DOHH2 (cell line): ENCODE data around the gene MTA2.

Source experiments
- H3F3A ChIP-seq: fragments of 200-600 bp; sonication (generic), shearing (Covaris generic); 2 replicates; pipeline ENCODE4 v1.6.0; 2016; ENCODE audit warnings: antibody characterized with exemption, mild to moderate bottlenecking; ENCODE audit not compliant: control insufficient read depth, insufficient read depth
- H3K27ac ChIP-seq: fragments of 200-600 bp; sonication (generic); 2 replicates; pipeline ENCODE4 v1.5.1; 2014; ENCODE audit warnings: low read depth, mild to moderate bottlenecking, low read length, moderate library complexity
- H3K27me3 ChIP-seq: fragments of 200-600 bp; sonication (generic); 2 replicates; pipeline ENCODE4 v1.6.1; 2014; ENCODE audit warnings: mild to moderate bottlenecking, low read length, mixed read lengths; ENCODE audit not compliant: control insufficient read depth
- H3K36me3 ChIP-seq: fragments of 200-600 bp; sonication (generic); 2 replicates; pipeline ENCODE4 v1.6.1; 2014; ENCODE audit warnings: mild to moderate bottlenecking, low read length, moderate library complexity, mixed read lengths; ENCODE audit not compliant: control insufficient read depth
- H3K4me1 ChIP-seq: fragments of 200-600 bp; sonication (generic); 2 replicates; pipeline ENCODE4 v1.6.1; 2014; ENCODE audit warnings: mild to moderate bottlenecking, low read length, mixed read lengths; ENCODE audit not compliant: control insufficient read depth
- H3K4me2 ChIP-seq: fragments of 200-600 bp; sonication (generic); 2 replicates; pipeline ENCODE4 v1.6.0; 2014; ENCODE audit warnings: mild to moderate bottlenecking, low read length, moderate library complexity
- H3K4me3 ChIP-seq: fragments of 200-600 bp; sonication (generic); 2 replicates; pipeline ENCODE4 v1.5.1; 2014; ENCODE audit warnings: mild to moderate bottlenecking, low read length, mixed read lengths
- H3K79me2 ChIP-seq: fragments of 200-600 bp; sonication (generic); 2 replicates; pipeline ENCODE4 v1.6.1; 2014; ENCODE audit warnings: mild to moderate bottlenecking, low read length, mixed read lengths; ENCODE audit not compliant: control insufficient read depth
- H3K9me2 ChIP-seq: fragments of 200-600 bp; sonication (generic); replicated peaks from 2 replicates; pipeline ENCODE4 v1.6.1; 2014; ENCODE audit warnings: mild to moderate bottlenecking, low read length, mixed read lengths; ENCODE audit not compliant: control insufficient read depth
- H3K9me3 ChIP-seq: fragments of 200-600 bp; sonication (generic); 2 replicates; pipeline ENCODE4 v1.6.1; 2014; ENCODE audit warnings: antibody characterized with exemption, low read length, mixed read lengths; ENCODE audit not compliant: control insufficient read depth, insufficient read depth
- H4K20me1 ChIP-seq: fragments of 200-600 bp; sonication (generic); 2 replicates; pipeline ENCODE4 v1.6.0; 2014; ENCODE audit warnings: low read depth, mild to moderate bottlenecking, antibody characterized with exemption, low read length, moderate library complexity; ENCODE audit not compliant: control insufficient read depth, insufficient read depth
- CTCF ChIP-seq: fragments of 200-600 bp; sonication (generic); IDR thresholded peaks from one replicate; pipeline ENCODE4 v1.5.1; 2014; ENCODE audit warnings: antibody characterized with exemption, mild to moderate bottlenecking, low read depth, low read length; ENCODE audit not compliant: poor library complexity, severe bottlenecking
- EZH2phosphoT487 ChIP-seq: fragments of 200-600 bp; sonication (generic); IDR thresholded peaks from 2 replicates; pipeline ENCODE4 v1.6.1; 2017; ENCODE audit warnings: borderline replicate concordance, mild to moderate bottlenecking, antibody characterized with exemption, low read length, moderate library complexity, mixed read lengths

Gene MTA2

DNA sequence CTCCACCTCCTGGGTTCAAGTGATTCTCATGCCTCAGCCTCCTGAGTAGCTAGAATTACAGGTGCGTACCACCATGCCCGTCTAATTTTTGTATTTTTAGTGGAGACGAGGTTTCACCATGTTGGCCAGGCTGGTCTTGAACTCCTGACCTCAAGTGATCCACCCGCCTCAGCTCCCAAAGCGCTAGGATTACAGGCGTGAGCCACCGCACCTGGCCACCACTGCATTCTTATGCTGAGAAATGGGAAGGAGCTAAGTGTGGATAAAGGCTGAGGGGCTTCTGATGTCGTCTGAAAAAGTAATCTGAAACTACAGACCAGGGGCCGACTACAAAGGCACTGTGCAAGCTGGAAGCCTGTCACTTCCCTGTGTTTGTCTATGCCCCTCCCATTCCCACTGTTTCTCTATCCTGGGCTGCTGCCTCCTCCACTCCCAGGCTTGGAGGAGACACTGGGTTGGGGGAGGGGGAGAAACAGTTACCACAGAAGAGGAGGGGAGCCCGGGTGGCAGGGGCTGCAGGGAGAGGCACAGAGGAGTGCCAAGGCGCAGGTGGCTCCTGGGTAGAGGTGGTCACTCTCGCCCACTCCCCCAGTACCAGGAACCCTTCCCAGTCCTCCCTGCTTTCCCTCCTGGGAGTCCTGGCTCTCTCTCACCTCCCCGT lies 2.9 kb upstream of the MTA2 start:
- no peak for TF ChIP-seq EZH2phosphoT487
- TF ChIP-seq CTCF: no peak
- Histone ChIP-seq H4K20me1 (peaks cover 4% of the 10 kb centered on the region; the same call in 1 of the 2 replicates), H3F3A (peaks cover 9% of the 10 kb centered on the region; the same call in 1 of the 2 replicates), H3K36me3 (peaks cover 65% of the 10 kb centered on the region), H3K27me3 (no peaks in the 10 kb centered on the region), H3K4me1 (peaks cover 36% of the 10 kb centered on the region), H3K79me2 (peaks cover 20% of the 10 kb centered on the region), H3K9me3 (no peaks in the 10 kb centered on the region), H3K27ac (no peak overlapping the region), H3K4me2 (no peak overlapping the region), H3K9me2 (no peaks in the 10 kb centered on the region), H3K4me3 (no peak overlapping the region)

GRCh38 chr11:62603776-62604299 lies 2.2 kb upstream of the MTA2 start:
- peaks cover 4% of the 10 kb centered on the region; the same call in 1 of the 2 replicates for H4K20me1 ChIP-seq
- TF ChIP-seq EZH2phosphoT487: no peak
- TF ChIP-seq CTCF: no peak
- no peaks in the 10 kb centered on the region for H3K9me3 ChIP-seq
- H3K4me2 ChIP-seq: no peak overlapping the region
- peaks cover 27% of the 10 kb centered on the region for H3K79me2 ChIP-seq
- H3K27me3 ChIP-seq: no peaks in the 10 kb centered on the region
- no peaks in the 10 kb centered on the region for H3K9me2 ChIP-seq
- no peak overlapping the region for H3K27ac ChIP-seq
- peaks cover 44% of the 10 kb centered on the region for H3K4me1 ChIP-seq
- H3K36me3 ChIP-seq: peaks cover 67% of the 10 kb centered on the region
- no peak overlapping the region for H3K4me3 ChIP-seq
- H3F3A ChIP-seq: peaks cover 9% of the 10 kb centered on the region; the same call in 1 of the 2 replicates

GRCh38 chr11:62603072-62603408 lies 1.4 kb upstream of the MTA2 start:
- Histone ChIP-seq H3K36me3 (peaks cover 71% of the 10 kb centered on the region), H3K4me2 (no peak overlapping the region), H3F3A (peaks cover 7% of the 10 kb centered on the region; the same call in 1 of the 2 replicates), H3K4me3 (no peak overlapping the region), H3K27ac (no peak overlapping the region), H4K20me1 (peaks cover 7% of the 10 kb centered on the region; the same call in 1 of the 2 replicates), H3K79me2 (peaks cover 35% of the 10 kb centered on the region), H3K9me3 (no peaks in the 10 kb centered on the region), H3K9me2 (no peaks in the 10 kb centered on the region), H3K27me3 (no peaks in the 10 kb centered on the region), H3K4me1 (peaks cover 46% of the 10 kb centered on the region)
- TF ChIP-seq EZH2phosphoT487 (no peak), CTCF (no peak)
